Stimulated activated CD4-positive, alpha-beta T cell treated with anti-CD3 and anti-CD28 coated beads, Interleukin-2, amount 100 ng/mL, for 48 hours (primary cell): ENCODE results near the gene RNU5D-1.

Experiments
- DNase-seq, 2 donors: peaks; one replicate each; pipeline ENCODE4 v3.0.0-alpha.2; 2020

Gene RNU5D-1

GRCh38 chr1:44698138-44698537, 32.8 kb downstream of the RNU5D-1 start:
- DNase-seq = no peak

GRCh38 chr1:44696789-44697345, 34.1 kb downstream of the RNU5D-1 start:
- no peak for DNase-seq

- no peak for DNase-seq
Observed at GRCh38 chr1:44696101-44696500, 34.9 kb downstream of the RNU5D-1 start.

- no peak for DNase-seq
Observed at GRCh38 chr1:44695671-44696070, 35.3 kb downstream of the RNU5D-1 start.

- DNase-seq = no peak
Observed at GRCh38 chr1:44694863-44695478, 36.0 kb downstream of the RNU5D-1 start.

GRCh38 chr1:44693900-44694299, 37.1 kb downstream of the RNU5D-1 start:
- no peak for DNase-seq

GRCh38 chr1:44693159-44693558, 37.8 kb downstream of the RNU5D-1 start:
- DNase-seq = no peak

- no peak for DNase-seq
Observed at GRCh38 chr1:44689447-44689765, 41.6 kb downstream of the RNU5D-1 start.

- DNase-seq = no peak
Observed at GRCh38 chr1:44688760-44689446, 42.1 kb downstream of the RNU5D-1 start.

- DNase-seq = no peak
Observed at GRCh38 chr1:44685881-44686280, 45.1 kb downstream of the RNU5D-1 start.

- no peak for DNase-seq
Observed at GRCh38 chr1:44685218-44685617, 45.8 kb downstream of the RNU5D-1 start.

GRCh38 chr1:44684525-44684924, 46.4 kb downstream of the RNU5D-1 start:
- no peak for DNase-seq

- no peak for DNase-seq
Observed at GRCh38 chr1:44682883-44683265, 48.1 kb downstream of the RNU5D-1 start.

GRCh38 chr1:44681905-44682882, 48.8 kb downstream of the RNU5D-1 start:
- DNase-seq = no peak
